Stomach (tissue), 4 donors: ENCODE measurements around the gene PLA2G15.

Experiments
- CTCF ChIP-seq, 7 experiments: fragments of 450-650 bp in 4 of 7; fragments of 200-600 bp in 3 of 7; sonication (generic) in 3 of 7; IDR thresholded peaks; one replicate each; pipeline ENCODE4 v1.5.1; 2016 to 2019; ENCODE audit warnings: antibody characterized with exemption in 7 of 7, control low read depth in 2 of 7, mild to moderate bottlenecking in 1 of 7
- POLR2A ChIP-seq, 4 donors: fragments of 450-650 bp; IDR thresholded peaks; one replicate each; pipeline ENCODE4 v1.6.1; 2016; ENCODE audit warnings: antibody characterized with exemption in 4 of 4, control low read depth in 2 of 4, mild to moderate bottlenecking in 1 of 4, moderate library complexity in 1 of 4
- POLR2AphosphoS5 ChIP-seq, 3 donors: sonication (generic); formaldehyde crosslinking; IDR thresholded peaks; one replicate each; pipeline ENCODE4 v1.6.1; 2016; ENCODE audit warnings: antibody characterized with exemption in 3 of 3

GRCh38 chr16:68289621-68290329 is 44.6 kb downstream of the PLA2G15 start:
- TF ChIP-seq POLR2A (IDR thresholded peaks at IDR 0.05) (no peak), CTCF (IDR thresholded peaks at IDR 0.05) (no peak), POLR2AphosphoS5 (IDR thresholded peaks at IDR 0.05) (no peak)
